VCaP (cell line): ENCODE results near the gene HEXD.
A peak's percentile ranks its signal among the peaks of the same experiment; 100 is the strongest.
"Not testable (repeated sequence)": the region's sequence is repeated elsewhere in the genome, so short reads cannot be mapped to it uniquely, and the experiment has no call there.

Experiments
- H3K27ac ChIP-seq: fragments of 450-650 bp; 2 replicates; pipeline ENCODE4 v1.5.1; 2017
- CTCF ChIP-seq: fragments of 450-650 bp; conservative IDR thresholded peaks from 2 replicates; pipeline ENCODE4 v1.5.1; 2017; ENCODE audit warnings: mild to moderate bottlenecking, moderate library complexity

Gene HEXD

GRCh38 chr17:82447876-82448275 is 29.7 kb downstream of the HEXD start:
- TF ChIP-seq CTCF = no peak
- H3K27ac ChIP-seq = no peak overlapping the region

- no peak for TF ChIP-seq CTCF
- peak overlapping the region; percentile 88; the same call in 1 of the 2 replicates for H3K27ac ChIP-seq
These were observed 31.2 kb downstream of the HEXD start for GRCh38 chr17:82449131-82449882.

- H3K27ac ChIP-seq = peak overlapping the region; percentile 88
- TF ChIP-seq CTCF = no peak
These were observed 31.8 kb downstream of the HEXD start for GRCh38 chr17:82449883-82450356.

- H3K27ac ChIP-seq = peak within 1 kb of the TSS; percentile 88
- 0 out of 2 replicates have a peak, but pooled peaks have one; percentile 7 for TF ChIP-seq CTCF
These were observed 32.4 kb downstream of the HEXD start, which contains the start of gene CYBC1 for GRCh38 chr17:82450357-82451106. TSS of gene CYBC1 (minus strand) at chr17:82450752. CDS start at chr17:82449254, 1,498 bp downstream.

GRCh38 chr17:82452162-82452561 is 34.0 kb downstream of the HEXD start:
- no peak for TF ChIP-seq CTCF
- no peak overlapping the region for H3K27ac ChIP-seq

- not testable (repeated sequence) for H3K27ac ChIP-seq
These were observed 35.0 kb downstream of the HEXD start for GRCh38 chr17:82453151-82453550.

GRCh38 chr17:82453706-82454105 is 35.6 kb downstream of the HEXD start:
- H3K27ac ChIP-seq = not testable (repeated sequence)

- H3K27ac ChIP-seq = peak overlapping the region; percentile 100
- TF ChIP-seq CTCF = no peak
These were observed 39.2 kb downstream of the HEXD start for GRCh38 chr17:82457073-82457928.
